RWPE2 (cell line): Measurements from ENCODE around the gene ARHGAP10.

Experiments used
- ATAC-seq: fragments of 200-7000 bp; cut with Tn5 transposase; 3 replicates; pipeline ENCODE4 v1.9.1; 2021; ENCODE audit warnings: low read depth
- DNase-seq: peaks from one replicate; pipeline ENCODE4 v3.0.0-alpha.2; 2020; ENCODE audit warnings: low spot score
- H3K27ac ChIP-seq: fragments of 450-650 bp; 2 replicates; pipeline ENCODE4 v1.5.1; 2017; ENCODE audit warnings: mild to moderate bottlenecking; ENCODE audit not compliant: poor library complexity, severe bottlenecking
- H3K27me3 ChIP-seq: fragments of 250-450 bp; sonication (Bioruptor Pico); 2 replicates; pipeline ENCODE4 v1.5.1; 2021; ENCODE audit warnings: mild to moderate bottlenecking, moderate library complexity; ENCODE audit not compliant: insufficient read depth, poor library complexity, severe bottlenecking
- H3K36me3 ChIP-seq: fragments of 250-450 bp; sonication (Bioruptor Pico); 2 replicates; pipeline ENCODE4 v1.5.1; 2020; ENCODE audit warnings: low read depth, mild to moderate bottlenecking, moderate library complexity
- H3K4me1 ChIP-seq: fragments of 250-450 bp; sonication (Bioruptor Pico); 2 replicates; pipeline ENCODE4 v1.5.1; 2021; ENCODE audit warnings: mild to moderate bottlenecking, moderate library complexity; ENCODE audit not compliant: insufficient read depth, poor library complexity, severe bottlenecking
- H3K4me3 ChIP-seq: fragments of 250-450 bp; sonication (Bioruptor Pico); 2 replicates; pipeline ENCODE4 v1.5.1; 2021; ENCODE audit warnings: mild to moderate bottlenecking, moderate library complexity; ENCODE audit not compliant: severe bottlenecking
- H3K9me3 ChIP-seq: fragments of 250-450 bp; sonication (Bioruptor Pico); 2 replicates; pipeline ENCODE4 v1.5.1; 2021; ENCODE audit warnings: mild to moderate bottlenecking, moderate library complexity; ENCODE audit not compliant: severe bottlenecking
- TF ChIP-seq, protein P1 (sequence below): fragments of 450-650 bp; IDR thresholded peaks from one replicate; pipeline ENCODE4 v1.5.1; 2017; ENCODE audit warnings: mild to moderate bottlenecking, moderate library complexity; ENCODE audit not compliant: poor library complexity, severe bottlenecking

Gene ARHGAP10

DNA sequence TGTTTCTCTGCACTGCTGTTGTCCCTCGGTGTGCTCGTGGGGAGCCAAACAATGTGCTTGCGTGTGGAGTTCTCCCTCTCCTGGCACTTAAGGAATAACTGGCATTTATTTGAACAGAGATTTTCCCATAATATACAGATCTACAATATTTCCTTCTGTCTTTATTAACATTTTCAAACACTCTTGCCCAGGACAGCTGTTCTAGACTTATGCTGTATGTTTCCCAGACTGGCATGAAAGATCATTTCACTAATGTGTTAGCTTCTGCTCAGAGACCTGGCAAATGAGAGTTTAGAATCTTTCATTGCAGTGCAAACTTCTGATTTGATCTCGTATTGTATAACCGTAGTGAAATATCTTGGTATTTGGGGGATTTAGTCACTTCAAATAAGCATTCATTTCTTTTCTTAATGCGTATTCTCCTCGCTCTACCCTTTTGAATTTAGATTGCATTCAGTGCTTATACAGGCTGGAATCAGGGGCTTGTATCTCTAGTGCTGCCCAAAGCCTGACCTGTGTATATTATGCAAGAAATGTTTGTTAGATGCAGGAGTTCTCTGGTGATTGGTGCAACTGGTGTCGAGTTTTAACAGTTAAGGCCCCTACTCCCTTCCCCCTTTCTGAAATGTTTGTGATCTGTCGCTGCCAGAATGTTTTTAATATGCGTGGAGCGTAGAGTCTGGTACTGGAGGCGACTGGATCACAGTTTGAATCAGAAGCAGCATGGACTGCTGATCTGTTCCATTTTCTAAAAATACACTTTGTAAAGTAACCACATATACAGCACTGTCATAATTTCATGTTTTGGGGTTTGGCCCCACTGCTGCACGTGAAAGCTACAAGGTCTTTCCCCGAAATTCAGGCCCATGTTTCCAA, 326.3 kb downstream of the ARHGAP10 start:
- Histone ChIP-seq H3K9me3 (no peaks in the 10 kb centered on the region), H3K27ac (no peak overlapping the region), H3K4me1 (no peaks in the 10 kb centered on the region), H3K27me3 (no peaks in the 10 kb centered on the region), H3K4me3 (no peak overlapping the region), H3K36me3 (no peaks in the 10 kb centered on the region)
- TF ChIP-seq, protein P1, sequence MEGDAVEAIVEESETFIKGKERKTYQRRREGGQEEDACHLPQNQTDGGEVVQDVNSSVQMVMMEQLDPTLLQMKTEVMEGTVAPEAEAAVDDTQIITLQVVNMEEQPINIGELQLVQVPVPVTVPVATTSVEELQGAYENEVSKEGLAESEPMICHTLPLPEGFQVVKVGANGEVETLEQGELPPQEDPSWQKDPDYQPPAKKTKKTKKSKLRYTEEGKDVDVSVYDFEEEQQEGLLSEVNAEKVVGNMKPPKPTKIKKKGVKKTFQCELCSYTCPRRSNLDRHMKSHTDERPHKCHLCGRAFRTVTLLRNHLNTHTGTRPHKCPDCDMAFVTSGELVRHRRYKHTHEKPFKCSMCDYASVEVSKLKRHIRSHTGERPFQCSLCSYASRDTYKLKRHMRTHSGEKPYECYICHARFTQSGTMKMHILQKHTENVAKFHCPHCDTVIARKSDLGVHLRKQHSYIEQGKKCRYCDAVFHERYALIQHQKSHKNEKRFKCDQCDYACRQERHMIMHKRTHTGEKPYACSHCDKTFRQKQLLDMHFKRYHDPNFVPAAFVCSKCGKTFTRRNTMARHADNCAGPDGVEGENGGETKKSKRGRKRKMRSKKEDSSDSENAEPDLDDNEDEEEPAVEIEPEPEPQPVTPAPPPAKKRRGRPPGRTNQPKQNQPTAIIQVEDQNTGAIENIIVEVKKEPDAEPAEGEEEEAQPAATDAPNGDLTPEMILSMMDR: no peak
- no peak for ATAC-seq
- no peak for DNase-seq

DNA sequence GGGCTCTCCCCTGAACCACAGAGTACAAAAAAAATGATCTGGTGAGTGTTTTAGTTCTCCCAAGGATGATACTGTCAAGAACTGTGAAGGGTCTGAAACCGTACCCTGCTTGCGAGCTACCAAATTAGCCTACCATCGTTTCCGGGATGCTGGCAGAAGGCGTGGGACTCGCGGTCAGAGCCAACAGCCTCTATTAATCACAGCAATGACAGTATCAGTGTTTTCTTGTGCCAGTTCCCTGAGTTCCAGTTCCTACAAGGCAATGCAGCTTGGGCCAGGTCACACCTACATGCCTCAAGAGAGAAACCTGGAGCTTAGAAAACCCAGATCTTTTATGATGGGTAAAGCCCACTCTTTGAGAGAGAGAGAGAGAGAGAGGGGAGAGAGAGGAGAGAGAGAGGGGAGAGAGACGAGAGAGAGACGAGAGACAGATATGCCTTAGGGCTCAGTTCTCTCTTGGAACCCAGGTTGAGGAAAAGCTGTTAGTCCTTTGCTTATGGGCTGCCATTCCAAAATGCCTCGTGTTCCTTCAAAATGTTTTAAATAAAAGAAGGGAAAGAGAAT, 327.8 kb downstream of the ARHGAP10 start:
- no peak overlapping the region for H3K27ac ChIP-seq
- H3K36me3 ChIP-seq: no peaks in the 10 kb centered on the region
- DNase-seq: no peak
- H3K27me3 ChIP-seq: no peaks in the 10 kb centered on the region
- TF ChIP-seq, protein P1: no peak
- H3K4me1 ChIP-seq: no peaks in the 10 kb centered on the region
- no peaks in the 10 kb centered on the region for H3K9me3 ChIP-seq
- no peak for ATAC-seq
- H3K4me3 ChIP-seq: no peak overlapping the region

DNA sequence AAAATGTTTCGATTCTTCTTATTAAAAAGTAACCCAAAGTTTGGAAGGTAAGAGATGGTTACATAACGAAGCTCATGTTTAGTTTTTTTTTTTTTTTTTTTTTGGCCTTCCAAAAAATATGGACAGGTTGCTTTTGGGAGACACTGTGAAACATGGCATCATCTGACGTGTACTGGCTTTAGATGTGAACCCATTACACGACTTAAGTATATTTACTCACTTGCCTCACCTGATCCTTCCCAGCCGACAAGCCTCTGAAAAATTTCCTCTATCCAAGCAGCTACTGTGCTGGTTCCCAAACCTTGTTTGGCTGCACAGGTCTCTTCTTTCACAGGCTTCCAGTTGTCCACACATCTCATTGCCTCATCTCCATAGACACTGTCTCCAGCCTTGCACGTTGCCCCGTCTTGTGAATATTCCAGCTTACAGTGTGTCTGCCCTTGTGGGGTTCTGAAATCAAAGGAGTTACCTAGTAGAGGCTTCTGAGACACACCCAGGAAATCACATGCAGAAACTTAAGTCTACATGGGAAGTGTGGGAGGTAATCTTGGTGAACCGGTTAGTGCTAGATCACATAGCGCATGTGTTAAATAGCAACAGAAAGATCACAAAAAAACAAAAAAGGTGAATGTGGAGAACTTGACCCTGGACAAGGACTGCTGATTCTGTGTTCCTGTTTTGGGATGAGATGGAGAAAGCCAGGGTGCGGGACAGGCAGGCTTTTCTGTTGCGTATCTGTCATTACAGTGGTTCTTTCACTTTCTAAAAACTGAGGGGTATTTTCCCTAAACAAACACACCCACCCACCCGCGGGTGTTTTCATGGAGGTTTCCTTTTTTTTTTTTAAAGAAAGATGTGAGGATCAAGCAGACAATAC, 328.6 kb downstream of the ARHGAP10 start:
- TF ChIP-seq, protein P1: no peak
- Histone ChIP-seq H3K27ac (no peak overlapping the region), H3K4me1 (no peaks in the 10 kb centered on the region), H3K4me3 (no peak overlapping the region), H3K9me3 (no peaks in the 10 kb centered on the region), H3K36me3 (0 out of 2 replicates have a peak, but pooled peaks cover 6% of the 10 kb centered on the region), H3K27me3 (no peaks in the 10 kb centered on the region)
- no peak for DNase-seq
- no peak for ATAC-seq

DNA sequence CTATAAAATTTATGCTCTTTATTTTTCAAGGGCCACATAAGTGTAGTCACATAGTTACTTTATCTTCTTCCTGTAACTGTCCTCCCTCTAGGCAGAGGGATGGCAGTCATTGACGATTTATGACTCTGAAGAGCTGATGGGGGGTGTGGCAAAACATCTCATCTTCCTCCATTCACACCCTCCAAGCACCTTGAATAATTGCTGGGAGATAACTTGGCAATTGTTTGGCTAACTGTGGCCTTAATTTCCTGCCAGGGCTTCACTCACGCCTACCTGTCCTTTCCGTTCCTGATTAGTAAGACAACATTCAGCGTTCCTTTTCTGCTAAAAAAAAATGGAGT, 329.2 kb downstream of the ARHGAP10 start:
- 0 out of 2 replicates have a peak, but pooled peaks cover 6% of the 10 kb centered on the region for H3K36me3 ChIP-seq
- H3K9me3 ChIP-seq: no peaks in the 10 kb centered on the region
- H3K4me1 ChIP-seq: no peaks in the 10 kb centered on the region
- ATAC-seq (no peak), DNase-seq (no peak)
- H3K27ac ChIP-seq: no peak overlapping the region
- H3K4me3 ChIP-seq: no peak overlapping the region
- H3K27me3 ChIP-seq: no peaks in the 10 kb centered on the region
- TF ChIP-seq, protein P1: no peak
